CD4-positive, alpha-beta T cell treated with Interleukin-2 at 100 ng/mL for 4 hours (primary cell): ENCODE data around the gene G6PC1.
"Not testable (repeated sequence)": the region's sequence is repeated elsewhere in the genome, so short reads cannot be mapped to it uniquely, and the experiment has no call there.

Experiments used
- DNase-seq: peaks from one replicate; pipeline ENCODE4 v3.0.0-alpha.2; 2020; ENCODE audit warnings: low spot score

The G6PC1 gene

DNA sequence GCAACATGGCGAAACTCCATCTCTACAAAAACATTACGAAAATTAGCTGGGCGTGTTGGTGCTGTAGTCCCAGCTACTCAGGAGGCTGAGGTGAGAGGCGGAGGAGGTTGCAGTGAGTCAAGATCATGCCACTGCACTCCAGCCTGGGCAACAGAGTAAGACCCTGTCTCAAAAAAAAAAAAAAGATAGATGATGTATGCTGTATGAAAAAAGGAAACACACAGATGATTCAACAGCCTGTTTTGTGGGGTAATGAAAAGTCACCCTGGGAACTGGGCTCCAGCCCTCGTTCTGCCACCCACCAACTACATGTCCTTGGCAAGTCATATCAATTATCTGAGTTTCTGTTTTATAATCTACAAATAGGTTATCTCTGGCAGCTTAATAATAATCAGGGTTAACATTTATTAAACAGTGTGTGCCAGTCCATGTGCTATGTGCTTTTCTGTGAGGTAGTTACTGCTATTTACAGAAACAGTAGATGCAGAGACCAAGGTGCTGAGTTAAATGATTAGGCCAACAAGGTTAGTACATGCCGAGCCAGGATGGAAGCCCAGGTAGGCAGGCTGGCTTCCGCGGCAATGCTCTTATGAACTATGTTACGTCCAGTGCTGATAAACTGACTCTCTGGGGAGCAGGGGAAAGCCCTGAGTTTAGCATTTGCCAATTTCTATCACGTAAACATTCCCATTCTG is 1.1 kb downstream of the G6PC1 start:
- DNase-seq: no peak

DNA sequence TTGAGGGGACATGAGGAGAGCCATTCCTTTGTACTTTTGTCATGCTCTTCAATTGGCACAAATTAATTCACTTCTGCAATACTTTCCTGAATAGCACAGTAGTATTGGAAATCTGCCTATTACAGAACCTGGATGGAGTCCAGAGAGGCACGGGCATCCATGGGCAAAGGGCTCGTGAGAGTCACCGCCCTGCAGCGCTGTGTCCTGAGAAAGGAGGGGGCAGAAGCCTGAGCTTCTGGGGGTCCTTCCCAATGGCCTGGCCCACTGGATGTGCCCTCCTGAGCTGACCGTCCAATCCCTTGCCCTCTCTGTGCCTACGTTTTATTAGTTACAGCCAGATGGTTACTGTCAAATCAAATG is 3.5 kb downstream of the G6PC1 start:
- no peak for DNase-seq

- DNase-seq: no peak
Observed at GRCh38 chr17:42906772-42907446, 6.3 kb downstream of the G6PC1 start.

DNA sequence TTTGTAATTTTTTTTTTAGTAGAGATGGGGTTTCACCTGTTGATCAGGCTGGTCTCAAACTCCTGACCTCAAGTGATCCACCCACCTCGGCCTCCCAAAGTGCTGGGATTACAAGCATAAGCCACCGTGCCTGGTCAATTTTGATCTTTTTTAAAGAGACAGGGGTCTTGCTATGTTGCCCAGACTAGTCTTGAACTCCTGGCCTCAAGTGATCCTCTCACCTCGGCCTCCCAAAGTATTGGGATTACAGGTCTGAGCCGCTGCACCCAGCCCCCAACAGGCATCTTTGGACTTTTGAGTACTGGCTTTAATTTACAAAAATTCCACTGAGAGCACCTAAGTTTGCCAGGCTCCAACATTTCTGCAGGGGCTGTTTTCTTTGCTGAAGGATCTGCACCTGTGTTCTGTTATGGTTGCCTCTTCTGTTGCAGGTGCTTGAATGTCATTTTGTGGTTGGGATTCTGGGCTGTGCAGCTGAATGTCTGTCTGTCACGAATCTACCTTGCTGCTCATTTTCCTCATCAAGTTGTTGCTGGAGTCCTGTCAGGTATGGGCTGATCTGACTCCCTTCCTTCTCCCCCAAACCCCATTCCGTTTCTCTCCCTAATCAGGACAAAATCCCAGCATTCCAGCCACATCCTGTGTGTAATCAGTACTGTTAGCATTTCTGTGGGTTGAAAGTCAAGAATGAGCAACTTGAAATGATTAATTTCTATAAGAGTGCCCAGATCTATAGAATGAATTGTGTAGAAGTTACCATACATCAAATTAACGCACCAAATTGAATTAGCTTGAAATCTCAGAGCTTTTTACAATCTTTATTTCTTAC is 8.5 kb downstream of the G6PC1 start:
- DNase-seq: no peak

DNA sequence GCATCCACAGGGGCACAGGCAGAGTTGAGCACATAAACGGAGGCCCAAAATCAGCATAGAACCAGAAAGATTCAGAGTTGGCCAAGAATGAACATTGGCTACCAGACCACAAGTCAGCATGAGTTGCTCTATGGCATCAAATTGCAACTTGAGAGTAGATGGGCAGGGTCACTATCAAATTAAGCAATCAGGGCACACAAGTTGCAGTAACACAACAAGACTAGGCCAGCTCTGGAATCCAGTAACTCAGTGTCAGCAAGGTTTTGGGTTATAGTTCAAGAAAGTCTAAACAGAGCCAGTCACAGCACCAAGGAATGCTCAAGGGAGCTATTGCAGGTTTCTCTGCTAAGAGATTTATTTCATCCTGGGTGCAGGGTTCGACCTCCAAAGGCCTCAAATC is 12.9 kb downstream of the G6PC1 start:
- no peak for DNase-seq

DNA sequence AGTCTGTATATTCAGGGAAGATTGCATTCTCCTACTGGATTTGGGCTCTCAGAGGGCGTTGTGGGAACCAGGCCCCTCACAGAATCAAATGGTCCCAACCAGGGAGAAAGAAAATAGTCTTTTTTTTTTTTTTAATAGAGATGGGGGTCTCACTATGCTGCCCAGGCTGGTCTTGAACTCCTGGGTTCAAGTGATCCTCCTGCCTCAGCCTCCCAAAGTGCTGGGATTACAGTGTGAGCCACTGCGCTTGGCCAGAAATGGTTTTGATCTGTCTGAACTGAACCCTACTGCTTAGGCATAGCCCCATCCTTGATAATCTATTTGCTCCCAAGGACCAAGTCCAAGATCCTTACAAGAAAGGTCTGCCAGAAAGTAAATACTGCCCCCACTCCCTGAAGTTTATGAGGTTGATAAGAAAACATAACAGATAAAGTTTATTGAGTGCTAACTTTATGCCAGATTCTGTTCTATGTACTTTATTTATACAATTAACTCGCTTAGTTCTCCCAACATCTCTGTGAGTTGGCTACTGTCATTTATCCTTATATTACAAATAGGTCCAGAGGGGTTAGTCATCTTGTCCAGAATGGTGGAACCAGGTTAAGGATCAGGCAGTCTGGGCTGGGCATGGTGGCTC is 13.5 kb downstream of the G6PC1 start:
- no peak for DNase-seq

DNA sequence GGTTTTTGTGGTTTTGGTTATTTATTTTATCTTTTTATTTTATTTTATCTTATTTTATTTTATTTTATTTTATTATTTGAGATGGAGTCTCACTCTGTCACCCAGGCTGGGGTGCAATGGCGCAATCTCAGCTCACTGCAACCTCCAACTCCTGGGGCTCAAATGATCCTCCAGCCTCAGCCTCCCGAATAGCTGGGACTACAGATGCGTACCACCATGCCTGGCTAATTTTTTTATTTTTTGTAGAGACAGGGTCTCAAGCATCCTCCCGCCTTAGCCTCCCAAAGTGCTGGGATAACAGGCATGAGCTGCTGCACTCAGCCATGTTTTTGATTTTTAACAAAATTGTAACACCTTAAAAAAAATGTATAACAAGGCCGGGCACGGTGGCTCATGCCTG is 14.7 kb downstream of the G6PC1 start:
- DNase-seq: not testable (repeated sequence)

- not testable (repeated sequence) for DNase-seq
Observed at GRCh38 chr17:42916388-42917235, 16.0 kb downstream of the G6PC1 start.

GRCh38 chr17:42917236-42917603 is 16.6 kb downstream of the G6PC1 start:
- DNase-seq: no peak

DNA sequence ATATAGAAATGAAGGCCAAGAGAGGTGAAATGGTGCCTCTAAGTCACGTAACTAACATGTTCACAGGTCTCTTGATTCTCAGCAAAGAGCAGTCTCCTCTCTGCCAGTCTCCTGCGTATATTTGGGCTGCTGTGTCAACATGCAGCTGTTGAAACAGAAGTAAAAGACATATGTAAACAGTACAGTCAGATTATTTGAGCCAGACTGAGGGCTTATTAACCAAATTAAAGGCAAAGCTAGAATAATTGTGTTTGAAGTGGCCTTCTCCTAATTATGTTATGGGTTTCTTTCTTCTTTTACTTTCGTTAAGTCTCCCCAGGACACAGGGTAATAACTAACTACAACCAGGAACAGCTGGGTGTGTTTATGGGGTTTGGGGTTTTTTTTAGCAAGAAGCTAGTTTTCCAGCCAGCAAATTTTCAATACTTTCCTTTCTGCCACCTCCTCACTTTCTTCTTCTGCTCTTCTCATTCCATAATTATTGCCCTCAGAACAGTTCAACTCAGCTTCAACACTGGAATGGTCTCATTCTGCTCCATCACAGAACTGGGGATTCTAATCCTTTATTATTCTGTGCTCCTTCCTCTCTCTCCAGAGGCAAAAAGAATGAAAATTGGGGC is 18.4 kb downstream of the G6PC1 start:
- no peak for DNase-seq

- DNase-seq: not testable (repeated sequence)
Observed at GRCh38 chr17:42919522-42920077, 19.0 kb downstream of the G6PC1 start.

DNA sequence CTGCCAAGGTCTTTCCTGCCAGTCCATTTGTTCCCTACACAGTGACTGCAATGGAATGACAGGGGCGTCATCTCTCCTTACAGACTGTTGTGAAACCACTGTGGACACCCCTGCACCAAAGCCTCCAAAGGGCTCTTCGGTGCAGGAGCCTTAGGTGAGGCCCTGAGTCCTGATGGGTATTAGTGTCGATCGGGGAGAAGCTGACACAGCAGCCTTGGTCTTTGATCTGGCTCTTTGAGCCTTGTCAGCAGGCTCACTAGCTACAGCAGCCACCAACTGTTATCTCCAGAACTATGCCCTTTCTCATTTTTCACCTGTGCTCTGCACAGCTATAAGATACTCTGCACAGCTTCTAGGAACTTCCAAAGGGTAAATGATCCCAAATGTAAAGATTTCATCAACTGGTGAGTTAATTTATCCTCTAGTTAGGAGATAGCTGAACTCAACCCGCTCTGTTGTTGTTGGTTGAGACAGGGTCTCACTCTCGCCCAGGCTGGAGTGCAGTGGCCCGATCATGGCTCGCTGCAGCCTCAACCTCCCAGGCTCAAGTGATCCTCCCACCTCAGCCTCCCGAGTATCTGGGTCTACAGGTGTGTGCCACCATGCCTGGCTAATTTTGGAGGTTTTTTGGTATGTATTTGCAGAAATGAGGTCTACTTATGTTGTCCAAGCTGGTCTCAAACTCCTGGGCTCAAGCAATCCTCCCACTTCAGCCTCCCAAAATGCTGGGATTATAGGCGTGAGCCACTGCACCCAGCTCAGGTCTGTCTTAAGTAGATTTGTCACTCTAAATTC is 19.7 kb downstream of the G6PC1 start:
- no peak for DNase-seq

- no peak for DNase-seq
Observed at GRCh38 chr17:42920922-42921321, 20.3 kb downstream of the G6PC1 start.

GRCh38 chr17:42922294-42922693 is 21.7 kb downstream of the G6PC1 start:
- DNase-seq: no peak

DNA sequence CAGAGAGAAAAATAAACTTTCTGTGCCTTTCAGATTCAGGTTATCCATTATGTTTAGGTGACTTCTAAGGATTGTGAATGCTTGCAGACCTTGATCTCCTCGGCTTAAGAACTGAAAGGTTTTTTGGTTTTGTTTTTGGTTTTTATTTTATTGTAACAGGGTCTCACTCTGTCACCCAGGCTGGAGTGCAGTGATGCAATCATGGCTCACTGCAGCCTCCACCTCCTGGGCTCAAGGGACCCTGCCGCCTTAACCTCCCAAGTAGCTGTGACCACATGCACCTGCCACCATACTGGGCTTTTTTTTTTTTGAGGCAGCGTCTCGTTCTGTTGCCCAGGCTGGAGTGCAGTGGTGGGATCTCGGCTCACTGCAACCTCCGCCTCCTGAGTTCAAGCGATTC is 22.9 kb downstream of the G6PC1 start:
- DNase-seq: not testable (repeated sequence)

DNA sequence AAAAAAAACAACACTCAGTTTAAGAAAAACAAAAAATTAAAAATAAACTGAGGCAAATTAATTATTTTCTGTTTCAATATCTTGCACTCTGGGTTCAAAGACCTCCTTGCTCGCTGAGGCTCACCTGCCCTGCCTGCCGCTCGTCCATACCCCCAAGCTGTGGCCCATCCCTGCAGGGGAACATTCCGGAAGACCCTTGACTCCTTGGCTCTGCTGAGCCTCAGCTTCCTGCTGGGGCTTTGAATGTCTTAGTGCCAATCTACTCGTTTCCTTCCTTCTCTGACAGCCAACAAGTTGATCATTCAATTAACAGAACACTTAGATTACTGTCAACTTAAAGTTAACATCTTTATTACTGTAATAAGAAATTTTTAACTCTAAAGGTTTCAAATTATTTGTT is 24.3 kb downstream of the G6PC1 start:
- no peak for DNase-seq

GRCh38 chr17:42928714-42929496 is 28.3 kb downstream of the G6PC1 start:
- peak; percentile 10 for DNase-seq

DNA sequence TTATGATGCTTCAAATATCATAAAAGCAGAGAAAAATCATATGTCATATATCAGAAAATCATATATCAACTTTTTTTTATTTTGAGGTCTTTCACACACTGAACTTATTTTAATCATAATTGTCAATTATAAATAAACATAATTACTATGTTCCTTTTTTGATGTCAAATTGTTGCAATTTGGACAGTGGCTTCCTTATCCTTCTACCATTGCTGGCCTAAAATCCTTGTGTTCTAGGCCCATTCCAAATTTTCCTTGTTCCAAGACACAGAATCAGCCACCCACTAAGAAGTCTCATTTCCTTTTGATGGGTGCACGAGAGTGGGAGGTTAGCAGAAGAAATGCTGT is 28.9 kb downstream of the G6PC1 start:
- no peak for DNase-seq
